Astrocyte (in vitro differentiated cells and primary cell): Measurements from ENCODE around the gene AVL9. TPM values are rescaled to one million over a fixed set of nuclear protein-coding genes. Genes with fewer than 3 reads are reported as not detected.
"Not testable (repeated sequence)": the region's sequence is repeated elsewhere in the genome, so short reads cannot be mapped to it uniquely, and the experiment has no call there.

Experiments used
- DNase-seq: peaks from one replicate; pipeline ENCODE4 v3.0.0-alpha.2; 2010; ENCODE audit warnings: low read depth
- FAIRE-seq: peaks from 2 replicates; lab custom pipeline; 2011; peaks lifted over from hg19 to GRCh38; lab: Jason Lieb, UNC
- H2AFZ ChIP-seq: 2 replicates; pipeline ENCODE4 v1.6.0; 2012; ENCODE audit warnings: low read depth, low read length, inconsistent platforms
- H3K27ac ChIP-seq: 2 replicates; pipeline ENCODE4 v1.5.1; 2011; ENCODE audit warnings: low read depth, low read length, inconsistent platforms
- H3K27me3 ChIP-seq: 2 replicates; pipeline ENCODE4 v1.6.0; 2011; ENCODE audit warnings: low read length, inconsistent platforms; ENCODE audit not compliant: insufficient read depth
- H3K36me3 ChIP-seq: 2 replicates; pipeline ENCODE4 v1.5.1; 2011; ENCODE audit warnings: low read length, inconsistent platforms; ENCODE audit not compliant: insufficient read depth
- H3K4me1 ChIP-seq: 2 replicates; pipeline ENCODE4 v1.5.1; 2011; ENCODE audit warnings: low read length, inconsistent platforms; ENCODE audit not compliant: insufficient read depth
- H3K4me2 ChIP-seq: 2 replicates; pipeline ENCODE4 v1.6.0; 2012; ENCODE audit warnings: low read length, inconsistent platforms
- H3K4me3 ChIP-seq: 2 replicates; pipeline ENCODE4 v1.5.1; 2011; ENCODE audit warnings: low read depth, mild to moderate bottlenecking, low read length, inconsistent platforms; ENCODE audit not compliant: insufficient read depth
- H3K79me2 ChIP-seq: 2 replicates; pipeline ENCODE4 v1.6.0; 2012; ENCODE audit warnings: mild to moderate bottlenecking, low read length, inconsistent platforms; ENCODE audit not compliant: insufficient read depth
- H3K9ac ChIP-seq: 2 replicates; pipeline ENCODE4 v1.6.0; 2012; ENCODE audit warnings: mild to moderate bottlenecking, low read length, inconsistent platforms
- H3K9me3 ChIP-seq: 2 replicates; pipeline ENCODE4 v1.5.1; 2012; ENCODE audit warnings: low read depth, mild to moderate bottlenecking, low read length, inconsistent platforms; ENCODE audit not compliant: insufficient read depth
- H4K20me1 ChIP-seq: 2 replicates; pipeline ENCODE4 v1.6.0; 2012; ENCODE audit warnings: low read length, inconsistent platforms; ENCODE audit not compliant: insufficient read depth
- H3K27ac Mint-ChIP-seq: one replicate; pipeline ENCODE4 v1.8.0; 2021; ENCODE audit warnings: mild to moderate bottlenecking, mixed read lengths; ENCODE audit not compliant: unreplicated experiment
- H3K27me3 Mint-ChIP-seq: one replicate; pipeline ENCODE4 v1.8.0; 2021; ENCODE audit warnings: low read depth, mixed read lengths; ENCODE audit not compliant: unreplicated experiment
- H3K36me3 Mint-ChIP-seq: one replicate; pipeline ENCODE4 v1.8.0; 2021; ENCODE audit warnings: low read depth, mixed read lengths; ENCODE audit not compliant: unreplicated experiment
- H3K4me1 Mint-ChIP-seq: one replicate; pipeline ENCODE4 v1.8.0; 2021; ENCODE audit warnings: low read depth, mixed read lengths; ENCODE audit not compliant: unreplicated experiment
- H3K4me3 Mint-ChIP-seq: one replicate; pipeline ENCODE4 v1.8.0; 2021; ENCODE audit warnings: mild to moderate bottlenecking, moderate library complexity, mixed read lengths; ENCODE audit not compliant: unreplicated experiment
- H3K9me3 Mint-ChIP-seq: one replicate; pipeline ENCODE4 v1.8.0; 2021; ENCODE audit warnings: mild to moderate bottlenecking, mixed read lengths; ENCODE audit not compliant: unreplicated experiment
- EZH2 ChIP-seq: IDR thresholded peaks from 2 replicates; pipeline ENCODE4 v1.6.1; 2012; ENCODE audit warnings: mild to moderate bottlenecking, low read length, inconsistent platforms; ENCODE audit not compliant: insufficient read depth
- total RNA-seq: library from RNA; stranded (reverse); gene quantifications from 2 replicates; pipeline ENCODE4 v1.2.1, GENCODE V29; 2021
- TF ChIP-seq, protein P1 (sequence below): IDR thresholded peaks from 2 replicates; pipeline ENCODE4 v1.5.1; 2011; ENCODE audit warnings: low read depth, mild to moderate bottlenecking, inconsistent platforms, low read length, moderate library complexity; ENCODE audit not compliant: insufficient read depth

The AVL9 gene
- total RNA-seq, 1 donor from 2014 or later: 28.2 TPM

GRCh38 chr7:32592701-32593100, 97.4 kb downstream of the AVL9 start:
- Mint-ChIP-seq H3K4me3 (no peak overlapping the region), H3K36me3 (peaks cover 3% of the 10 kb centered on the region), H3K4me1 (peaks cover 21% of the 10 kb centered on the region), H3K9me3 (no peaks in the 10 kb centered on the region), H3K27me3 (no peaks in the 10 kb centered on the region), H3K27ac (no peak overlapping the region)
- no peaks in the 10 kb centered on the region for H3K79me2 ChIP-seq
- H3K4me1 ChIP-seq: peaks cover 22% of the 10 kb centered on the region
- DNase-seq (no peak), FAIRE-seq (no peak)
- H3K27me3 ChIP-seq: no peaks in the 10 kb centered on the region
- H3K9ac ChIP-seq: no peak overlapping the region
- no peaks in the 10 kb centered on the region for H3K36me3 ChIP-seq
- no peaks in the 10 kb centered on the region for H3K9me3 ChIP-seq
- H3K4me2 ChIP-seq: no peak overlapping the region
- H3K27ac ChIP-seq: no peak overlapping the region
- no peak for TF ChIP-seq EZH2
- TF ChIP-seq, protein P1, sequence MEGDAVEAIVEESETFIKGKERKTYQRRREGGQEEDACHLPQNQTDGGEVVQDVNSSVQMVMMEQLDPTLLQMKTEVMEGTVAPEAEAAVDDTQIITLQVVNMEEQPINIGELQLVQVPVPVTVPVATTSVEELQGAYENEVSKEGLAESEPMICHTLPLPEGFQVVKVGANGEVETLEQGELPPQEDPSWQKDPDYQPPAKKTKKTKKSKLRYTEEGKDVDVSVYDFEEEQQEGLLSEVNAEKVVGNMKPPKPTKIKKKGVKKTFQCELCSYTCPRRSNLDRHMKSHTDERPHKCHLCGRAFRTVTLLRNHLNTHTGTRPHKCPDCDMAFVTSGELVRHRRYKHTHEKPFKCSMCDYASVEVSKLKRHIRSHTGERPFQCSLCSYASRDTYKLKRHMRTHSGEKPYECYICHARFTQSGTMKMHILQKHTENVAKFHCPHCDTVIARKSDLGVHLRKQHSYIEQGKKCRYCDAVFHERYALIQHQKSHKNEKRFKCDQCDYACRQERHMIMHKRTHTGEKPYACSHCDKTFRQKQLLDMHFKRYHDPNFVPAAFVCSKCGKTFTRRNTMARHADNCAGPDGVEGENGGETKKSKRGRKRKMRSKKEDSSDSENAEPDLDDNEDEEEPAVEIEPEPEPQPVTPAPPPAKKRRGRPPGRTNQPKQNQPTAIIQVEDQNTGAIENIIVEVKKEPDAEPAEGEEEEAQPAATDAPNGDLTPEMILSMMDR: no peak
- no peak overlapping the region for H3K4me3 ChIP-seq
- no peaks in the 10 kb centered on the region for H4K20me1 ChIP-seq
- H2AFZ ChIP-seq: no peak overlapping the region

GRCh38 chr7:32594965-32595490, 99.7 kb downstream of the AVL9 start:
- H2AFZ ChIP-seq: no peak overlapping the region
- no peaks in the 10 kb centered on the region for H4K20me1 ChIP-seq
- TF ChIP-seq EZH2: no peak
- TF ChIP-seq, protein P1: no peak
- peak overlapping the region; percentile 7 for H3K4me2 ChIP-seq
- DNase-seq (peak; percentile 45), FAIRE-seq (no peak)
- H3K4me3 ChIP-seq: no peak overlapping the region
- H3K36me3 Mint-ChIP-seq: peaks cover 3% of the 10 kb centered on the region
- no peak overlapping the region for H3K27ac Mint-ChIP-seq
- H3K9me3 ChIP-seq: no peaks in the 10 kb centered on the region
- H3K27me3 Mint-ChIP-seq: no peaks in the 10 kb centered on the region
- no peak overlapping the region for H3K4me3 Mint-ChIP-seq
- H3K4me1 Mint-ChIP-seq: peaks cover under 1% of the 10 kb centered on the region
- peaks cover 5% of the 10 kb centered on the region for H3K4me1 ChIP-seq
- peaks cover 5% of the 10 kb centered on the region for H3K9me3 Mint-ChIP-seq
- H3K36me3 ChIP-seq: no peaks in the 10 kb centered on the region
- H3K9ac ChIP-seq: no peak overlapping the region
- H3K27ac ChIP-seq: no peak overlapping the region
- H3K79me2 ChIP-seq: no peaks in the 10 kb centered on the region
- H3K27me3 ChIP-seq: no peaks in the 10 kb centered on the region

DNA sequence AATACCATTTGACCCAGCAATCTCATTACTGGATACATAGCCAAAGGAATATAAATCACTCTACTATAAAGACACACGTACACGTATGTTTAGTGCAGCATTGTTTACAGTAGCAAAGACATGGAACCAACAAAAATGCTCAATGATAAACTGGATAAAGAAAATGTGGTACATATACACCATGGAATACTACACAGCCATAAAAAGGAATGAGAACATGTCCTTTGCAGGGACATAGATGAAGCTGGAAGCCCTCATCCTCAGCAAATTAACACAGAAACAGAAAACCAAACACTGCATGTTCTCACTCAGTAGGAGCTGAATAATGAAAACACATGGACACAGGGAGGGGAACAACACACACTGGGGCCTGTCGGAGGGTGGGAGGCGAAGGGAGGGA, 105.9 kb downstream of the AVL9 start:
- H3K9ac ChIP-seq, H4K20me1 ChIP-seq, H3K4me1 ChIP-seq, H2AFZ ChIP-seq, H3K9me3 ChIP-seq, H3K36me3 Mint-ChIP-seq, DNase-seq, H3K27ac ChIP-seq, H3K36me3 ChIP-seq, H3K4me1 Mint-ChIP-seq, H3K27me3 ChIP-seq, H3K4me3 ChIP-seq, H3K79me2 ChIP-seq, H3K4me3 Mint-ChIP-seq, H3K4me2 ChIP-seq, FAIRE-seq, H3K27me3 Mint-ChIP-seq, H3K27ac Mint-ChIP-seq: not testable (repeated sequence)
- H3K9me3 Mint-ChIP-seq: peaks cover 18% of the 10 kb centered on the region
